ENCODE data around the gene AGMO. TPM values are rescaled to one million over a fixed set of nuclear protein-coding genes. Genes with fewer than 3 reads are reported as not detected.

The AGMO gene
- polyA plus RNA-seq, 1 donor: 12.7 TPM

- DNase-seq: peak in 1 of 2 donors; percentile 2
- 80% methylated on average over 2 of the region's 3 CpGs for WGBS (ENCODE audit: insufficient coverage, low lambda C conversion rate)
- no peak overlapping the region for H3K27ac ChIP-seq (ENCODE audit: low read length)
- no peaks in the 10 kb centered on the region for H3K4me1 ChIP-seq (ENCODE audit: control insufficient read depth, insufficient read depth, low read length)
- no peak overlapping the region for H3K4me3 ChIP-seq (ENCODE audit: low read length)
- H3K9me3 ChIP-seq (ENCODE audit: control insufficient read depth, low read depth, low read length): no peaks in the 10 kb centered on the region
- H3K27me3 ChIP-seq (ENCODE audit: control insufficient read depth, insufficient read depth, low read length): no peaks in the 10 kb centered on the region
- H3K36me3 ChIP-seq (ENCODE audit: control insufficient read depth, insufficient read depth, low read length): no peaks in the 10 kb centered on the region
Observed at GRCh38 chr7:15167912-15168311, 393.9 kb downstream of the AGMO start.

GRCh38 chr7:15166620-15167019 lies 395.2 kb downstream of the AGMO start:
- H3K9me3 ChIP-seq (ENCODE audit: control insufficient read depth, low read depth, low read length): no peaks in the 10 kb centered on the region
- no peaks in the 10 kb centered on the region for H3K27me3 ChIP-seq (ENCODE audit: control insufficient read depth, insufficient read depth, low read length)
- no peaks in the 10 kb centered on the region for H3K36me3 ChIP-seq (ENCODE audit: control insufficient read depth, insufficient read depth, low read length)
- DNase-seq: no peak
- H3K4me1 ChIP-seq (ENCODE audit: control insufficient read depth, insufficient read depth, low read length): no peaks in the 10 kb centered on the region
- no peak overlapping the region for H3K27ac ChIP-seq (ENCODE audit: low read length)
- no peak overlapping the region for H3K4me3 ChIP-seq (ENCODE audit: low read length)
- WGBS (ENCODE audit: insufficient coverage, low lambda C conversion rate): no CpG with 5 or more reads among the region's 1 CpG

GRCh38 chr7:15159261-15159660 lies 402.6 kb downstream of the AGMO start:
- Histone ChIP-seq H3K4me3 (ENCODE audit: low read length) (no peak overlapping the region), H3K27me3 (ENCODE audit: control insufficient read depth, insufficient read depth, low read length) (no peaks in the 10 kb centered on the region), H3K36me3 (ENCODE audit: control insufficient read depth, insufficient read depth, low read length) (no peaks in the 10 kb centered on the region), H3K4me1 (ENCODE audit: control insufficient read depth, insufficient read depth, low read length) (no peaks in the 10 kb centered on the region), H3K27ac (ENCODE audit: low read length) (no peak overlapping the region), H3K9me3 (ENCODE audit: control insufficient read depth, low read depth, low read length) (no peaks in the 10 kb centered on the region)
- no peak for DNase-seq
- 20% methylated on average over 1 of the region's 1 CpG for WGBS (ENCODE audit: insufficient coverage, low lambda C conversion rate)

GRCh38 chr7:15158141-15158810 lies 403.5 kb downstream of the AGMO start:
- Histone ChIP-seq H3K9me3 (ENCODE audit: control insufficient read depth, low read depth, low read length) (no peaks in the 10 kb centered on the region), H3K4me3 (ENCODE audit: low read length) (no peak overlapping the region), H3K4me1 (ENCODE audit: control insufficient read depth, insufficient read depth, low read length) (no peaks in the 10 kb centered on the region), H3K27me3 (ENCODE audit: control insufficient read depth, insufficient read depth, low read length) (no peaks in the 10 kb centered on the region), H3K27ac (ENCODE audit: low read length) (no peak overlapping the region), H3K36me3 (ENCODE audit: control insufficient read depth, insufficient read depth, low read length) (no peaks in the 10 kb centered on the region)
- 80% methylated on average over 1 of the region's 3 CpGs for WGBS (ENCODE audit: insufficient coverage, low lambda C conversion rate)
- no peak for DNase-seq

Other genes starting within 250 kb of the AGMO start
- gene MEOX2, start 124.7 kb upstream of the AGMO start, polyA plus RNA-seq: 3.3 TPM